ENCODE measurements around the gene IDS. TPM values are rescaled to one million over a fixed set of nuclear protein-coding genes. Genes with fewer than 3 reads are reported as not detected.

IDS gene
- total and polyA plus RNA-seq, 4 donors, result 5.3 to 21.9 (median 15.4) TPM

DNA sequence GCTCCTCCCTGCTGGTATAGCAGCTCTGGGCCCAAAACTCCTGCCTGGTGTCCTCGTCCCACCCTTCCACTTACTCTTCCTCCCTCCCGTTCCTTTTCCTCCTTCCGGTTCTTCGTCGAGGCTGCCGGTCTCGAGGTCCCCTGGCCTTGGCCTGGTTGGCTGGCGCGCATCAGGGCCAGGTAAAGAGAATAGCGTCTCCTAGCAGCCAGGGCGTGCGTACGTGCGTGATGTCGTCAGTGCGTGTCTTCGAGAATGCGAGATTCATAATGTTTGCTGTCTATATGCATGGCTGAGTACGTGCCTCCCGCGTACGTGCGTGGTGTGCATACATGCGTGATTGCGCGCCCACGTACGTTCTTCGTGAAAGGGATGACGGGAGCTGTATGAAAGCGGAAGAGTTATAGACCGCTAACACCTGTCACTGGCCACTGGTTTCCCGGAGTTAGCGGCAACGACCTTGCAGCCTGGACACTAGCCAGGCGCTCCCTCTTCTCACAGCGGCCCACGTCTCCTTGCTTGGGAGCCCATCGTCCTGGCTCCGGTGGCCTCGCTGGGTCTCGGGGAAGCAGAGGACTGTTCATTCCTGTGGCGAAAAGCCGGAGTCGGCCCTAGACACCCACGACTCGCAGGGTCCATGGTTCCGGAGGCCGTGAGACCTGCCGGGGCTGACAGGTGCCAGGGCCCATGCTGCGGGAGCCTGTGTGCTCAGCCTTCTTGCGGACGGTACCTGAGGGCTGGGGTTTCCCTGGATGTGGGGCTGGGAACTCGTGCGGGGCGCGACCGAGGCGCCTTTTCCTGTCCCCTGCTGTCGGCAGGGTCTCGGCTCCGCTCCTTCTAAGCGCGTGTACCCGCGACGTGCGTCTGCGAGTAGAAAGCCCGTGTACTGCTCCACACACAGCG is 35.8 kb upstream of the IDS start, which contains the start of gene EOLA1:
Gene EOLA1, plus strand, starts transcription at position 392 of the 900 bp plus-strand sequence. CDS start 4,619 bp downstream, outside the sequence.
- peak; percentile 76 for DNase-seq (ENCODE audit: low spot score)
- TF ChIP-seq NR2F2 (IDR thresholded peaks at IDR 0.05), result no peak
- peak in 1 of 2 donors; percentile 11 for TF ChIP-seq HNF4A (conservative IDR thresholded peaks at IDR 0.05)
- peak; percentile 46 to 51 for TF ChIP-seq RXRA (IDR thresholded peaks at IDR 0.05)
- TF ChIP-seq GABPA (IDR thresholded peaks at IDR 0.05 in 1 of 2, conservative IDR thresholded peaks at IDR 0.05 in 1 of 2), result peak in 1 of 2 donors; percentile 65
- TF ChIP-seq HNF4G (IDR thresholded peaks at IDR 0.05), result no peak
- no peak for TF ChIP-seq JUND (IDR thresholded peaks at IDR 0.05)
- TF ChIP-seq, protein P1, sequence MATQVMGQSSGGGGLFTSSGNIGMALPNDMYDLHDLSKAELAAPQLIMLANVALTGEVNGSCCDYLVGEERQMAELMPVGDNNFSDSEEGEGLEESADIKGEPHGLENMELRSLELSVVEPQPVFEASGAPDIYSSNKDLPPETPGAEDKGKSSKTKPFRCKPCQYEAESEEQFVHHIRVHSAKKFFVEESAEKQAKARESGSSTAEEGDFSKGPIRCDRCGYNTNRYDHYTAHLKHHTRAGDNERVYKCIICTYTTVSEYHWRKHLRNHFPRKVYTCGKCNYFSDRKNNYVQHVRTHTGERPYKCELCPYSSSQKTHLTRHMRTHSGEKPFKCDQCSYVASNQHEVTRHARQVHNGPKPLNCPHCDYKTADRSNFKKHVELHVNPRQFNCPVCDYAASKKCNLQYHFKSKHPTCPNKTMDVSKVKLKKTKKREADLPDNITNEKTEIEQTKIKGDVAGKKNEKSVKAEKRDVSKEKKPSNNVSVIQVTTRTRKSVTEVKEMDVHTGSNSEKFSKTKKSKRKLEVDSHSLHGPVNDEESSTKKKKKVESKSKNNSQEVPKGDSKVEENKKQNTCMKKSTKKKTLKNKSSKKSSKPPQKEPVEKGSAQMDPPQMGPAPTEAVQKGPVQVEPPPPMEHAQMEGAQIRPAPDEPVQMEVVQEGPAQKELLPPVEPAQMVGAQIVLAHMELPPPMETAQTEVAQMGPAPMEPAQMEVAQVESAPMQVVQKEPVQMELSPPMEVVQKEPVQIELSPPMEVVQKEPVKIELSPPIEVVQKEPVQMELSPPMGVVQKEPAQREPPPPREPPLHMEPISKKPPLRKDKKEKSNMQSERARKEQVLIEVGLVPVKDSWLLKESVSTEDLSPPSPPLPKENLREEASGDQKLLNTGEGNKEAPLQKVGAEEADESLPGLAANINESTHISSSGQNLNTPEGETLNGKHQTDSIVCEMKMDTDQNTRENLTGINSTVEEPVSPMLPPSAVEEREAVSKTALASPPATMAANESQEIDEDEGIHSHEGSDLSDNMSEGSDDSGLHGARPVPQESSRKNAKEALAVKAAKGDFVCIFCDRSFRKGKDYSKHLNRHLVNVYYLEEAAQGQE (IDR thresholded peaks at IDR 0.05), result peak; percentile 67
- TF ChIP-seq SP1 (IDR thresholded peaks at IDR 0.05), result peak; percentile 59
- TF ChIP-seq FOXA1 (IDR thresholded peaks at IDR 0.05), result no peak
- TF ChIP-seq, protein P2, sequence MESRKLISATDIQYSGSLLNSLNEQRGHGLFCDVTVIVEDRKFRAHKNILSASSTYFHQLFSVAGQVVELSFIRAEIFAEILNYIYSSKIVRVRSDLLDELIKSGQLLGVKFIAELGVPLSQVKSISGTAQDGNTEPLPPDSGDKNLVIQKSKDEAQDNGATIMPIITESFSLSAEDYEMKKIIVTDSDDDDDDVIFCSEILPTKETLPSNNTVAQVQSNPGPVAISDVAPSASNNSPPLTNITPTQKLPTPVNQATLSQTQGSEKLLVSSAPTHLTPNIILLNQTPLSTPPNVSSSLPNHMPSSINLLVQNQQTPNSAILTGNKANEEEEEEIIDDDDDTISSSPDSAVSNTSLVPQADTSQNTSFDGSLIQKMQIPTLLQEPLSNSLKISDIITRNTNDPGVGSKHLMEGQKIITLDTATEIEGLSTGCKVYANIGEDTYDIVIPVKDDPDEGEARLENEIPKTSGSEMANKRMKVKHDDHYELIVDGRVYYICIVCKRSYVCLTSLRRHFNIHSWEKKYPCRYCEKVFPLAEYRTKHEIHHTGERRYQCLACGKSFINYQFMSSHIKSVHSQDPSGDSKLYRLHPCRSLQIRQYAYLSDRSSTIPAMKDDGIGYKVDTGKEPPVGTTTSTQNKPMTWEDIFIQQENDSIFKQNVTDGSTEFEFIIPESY (IDR thresholded peaks at IDR 0.05), result peak; percentile 54
- TF ChIP-seq MAX (IDR thresholded peaks at IDR 0.05), result peak; percentile 74
- no peak for TF ChIP-seq FOXA2 (IDR thresholded peaks at IDR 0.05)
- TF ChIP-seq RAD21 (IDR thresholded peaks at IDR 0.05), result peak in 1 of 2 donors; percentile 9
- TF ChIP-seq, protein P3, sequence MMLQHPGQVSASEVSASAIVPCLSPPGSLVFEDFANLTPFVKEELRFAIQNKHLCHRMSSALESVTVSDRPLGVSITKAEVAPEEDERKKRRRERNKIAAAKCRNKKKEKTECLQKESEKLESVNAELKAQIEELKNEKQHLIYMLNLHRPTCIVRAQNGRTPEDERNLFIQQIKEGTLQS (IDR thresholded peaks at IDR 0.05), result no peak
- TF ChIP-seq TAF1 (conservative IDR thresholded peaks at IDR 0.05), result no peak
- TF ChIP-seq, protein P4, sequence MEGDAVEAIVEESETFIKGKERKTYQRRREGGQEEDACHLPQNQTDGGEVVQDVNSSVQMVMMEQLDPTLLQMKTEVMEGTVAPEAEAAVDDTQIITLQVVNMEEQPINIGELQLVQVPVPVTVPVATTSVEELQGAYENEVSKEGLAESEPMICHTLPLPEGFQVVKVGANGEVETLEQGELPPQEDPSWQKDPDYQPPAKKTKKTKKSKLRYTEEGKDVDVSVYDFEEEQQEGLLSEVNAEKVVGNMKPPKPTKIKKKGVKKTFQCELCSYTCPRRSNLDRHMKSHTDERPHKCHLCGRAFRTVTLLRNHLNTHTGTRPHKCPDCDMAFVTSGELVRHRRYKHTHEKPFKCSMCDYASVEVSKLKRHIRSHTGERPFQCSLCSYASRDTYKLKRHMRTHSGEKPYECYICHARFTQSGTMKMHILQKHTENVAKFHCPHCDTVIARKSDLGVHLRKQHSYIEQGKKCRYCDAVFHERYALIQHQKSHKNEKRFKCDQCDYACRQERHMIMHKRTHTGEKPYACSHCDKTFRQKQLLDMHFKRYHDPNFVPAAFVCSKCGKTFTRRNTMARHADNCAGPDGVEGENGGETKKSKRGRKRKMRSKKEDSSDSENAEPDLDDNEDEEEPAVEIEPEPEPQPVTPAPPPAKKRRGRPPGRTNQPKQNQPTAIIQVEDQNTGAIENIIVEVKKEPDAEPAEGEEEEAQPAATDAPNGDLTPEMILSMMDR (IDR thresholded peaks at IDR 0.05; ENCODE audit: low read depth, low read length, missing input control), result no peak
- peak; percentile 37 to 65 for TF ChIP-seq EGR1 (IDR thresholded peaks at IDR 0.05; ENCODE audit: low read depth in 2 of 2)
- peak; percentile 75 for TF ChIP-seq YY1 (IDR thresholded peaks at IDR 0.05)
- peak within 1 kb of the TSS; percentile 65 to 66 for H3K9ac ChIP-seq (ENCODE audit: low read depth in 1 of 2, low read length in 2 of 2)
- H3K27ac ChIP-seq (ENCODE audit: low read depth in 1 of 2, low read length in 2 of 2), result peak within 1 kb of the TSS; percentile 96 to 97
- no peaks in the 10 kb centered on the region for H3K9me3 ChIP-seq (ENCODE audit: control insufficient read depth in 4 of 4, low read length in 3 of 4)
- H3K27me3 ChIP-seq (ENCODE audit: control insufficient read depth in 4 of 4, insufficient read depth in 4 of 4, low read length in 3 of 4), result no peaks in the 10 kb centered on the region
- H3K4me3 ChIP-seq (ENCODE audit: low read depth in 1 of 3, low read length in 3 of 3), result peak within 1 kb of the TSS; percentile 79 to 92 (median 83)
- WGBS, result under 1% methylated on average over 71 of the region's 71 CpGs
- H3K36me3 ChIP-seq (ENCODE audit: control insufficient read depth in 4 of 4, insufficient read depth in 3 of 4, low read depth in 1 of 4, low read length in 3 of 4), result no peaks in the 10 kb centered on the region
- H3K4me1 ChIP-seq (ENCODE audit: control insufficient read depth in 4 of 4, insufficient read depth in 4 of 4, low read length in 3 of 4), result peaks cover 0 to 4% (median 4%) of the 10 kb centered on the region in 4 donors
